H1 (cell line): ENCODE measurements around the gene ODC1. TPM values are rescaled to one million over a fixed set of nuclear protein-coding genes. Genes with fewer than 3 reads are reported as not detected.

ENCODE experiments used
- CTCF ChIA-PET: fragments of 300-600 bp; sonication (Branson Sonifier 250); formaldehyde crosslinking; loops from one replicate; lab custom pipeline; 2021; ENCODE audit not compliant: partially characterized antibody; lab: Charles Lee
- POLR2A ChIA-PET: fragments of 300-600 bp; sonication (Branson Sonifier 250); formaldehyde crosslinking; loops from one replicate; lab custom pipeline; 2021; ENCODE audit warnings: inconsistent platforms; ENCODE audit not compliant: partially characterized antibody; lab: Charles Lee
- DNase-seq, 2 experiments: peaks; one replicate each; pipeline versions ENCODE4 v3.0.0 to v3.0.0-alpha.2; 2010 to 2022; ENCODE audit warnings: low spot score in 2 of 2, low read depth in 1 of 2, mixed read lengths in 1 of 2
- FAIRE-seq: peaks from 2 replicates; lab custom pipeline; 2011; peaks lifted over from hg19 to GRCh38; lab: Jason Lieb, UNC
- H2AFZ ChIP-seq: 2 replicates; pipeline ENCODE4 v1.8.1; 2012; ENCODE audit warnings: low read length, inconsistent platforms
- H2AK5ac ChIP-seq: 2 replicates; pipeline ENCODE4 v1.6.1; 2013; ENCODE audit warnings: low read depth, low read length
- H2BK120ac ChIP-seq: replicated peaks from 2 replicates; pipeline ENCODE3; 2013; ENCODE audit warnings: low read depth, low read length, inconsistent platforms
- H2BK12ac ChIP-seq: 2 replicates; pipeline ENCODE4 v1.6.1; 2013; ENCODE audit warnings: low read depth, low read length
- H2BK15ac ChIP-seq: 2 replicates; pipeline ENCODE4 v1.6.1; 2013; ENCODE audit warnings: low read length
- H2BK20ac ChIP-seq: 2 replicates; pipeline ENCODE4 v1.6.1; 2013; ENCODE audit warnings: low read length
- H2BK5ac ChIP-seq: 2 replicates; pipeline ENCODE4 v1.6.1; 2013; ENCODE audit warnings: low read depth, low read length
- H3K14ac ChIP-seq: 2 replicates; pipeline ENCODE4 v1.6.1; 2013; ENCODE audit warnings: inconsistent platforms; ENCODE audit not compliant: insufficient read length
- H3K18ac ChIP-seq: 2 replicates; pipeline ENCODE4 v1.6.1; 2013; ENCODE audit warnings: low read length; ENCODE audit errors: extremely low read depth
- H3K23ac ChIP-seq: 2 replicates; pipeline ENCODE4 v1.6.1; 2013; ENCODE audit warnings: inconsistent platforms; ENCODE audit not compliant: insufficient read length
- H3K23me2 ChIP-seq: 2 replicates; pipeline ENCODE4 v1.6.1; 2013; ENCODE audit warnings: low read depth, low read length
- H3K27ac ChIP-seq: 2 replicates; pipeline ENCODE4 v1.6.1; 2011; ENCODE audit warnings: low read depth, low read length, inconsistent platforms
- H3K27me3 ChIP-seq, 4 experiments: replicated peaks in 1 of 4; 1 replicate in 1 of 4; 2 replicates in 3 of 4; pipeline versions ENCODE4 v1.6.1 to v1.8.1; 2011 to 2013; ENCODE audit warnings: low read length in 3 of 4, mild to moderate bottlenecking in 3 of 4, inconsistent platforms in 2 of 4, mixed read lengths in 2 of 4, moderate library complexity in 1 of 4; ENCODE audit not compliant: control insufficient read depth in 3 of 4, insufficient read depth in 3 of 4; ENCODE audit errors: extremely low read depth in 1 of 4
- H3K36me3 ChIP-seq, 4 experiments: 2 replicates each; pipeline versions ENCODE4 v1.6.1 to v1.8.1; 2011 to 2013; ENCODE audit warnings: mild to moderate bottlenecking in 4 of 4, low read length in 3 of 4, moderate library complexity in 2 of 4, control low read depth in 1 of 4, inconsistent platforms in 1 of 4; ENCODE audit not compliant: insufficient read depth in 4 of 4, control insufficient read depth in 2 of 4
- H3K4ac ChIP-seq: replicated peaks from 2 replicates; pipeline ENCODE3; 2013; ENCODE audit warnings: low read length, low read depth, mixed read lengths, inconsistent platforms; ENCODE audit not compliant: insufficient read length
- H3K4me1 ChIP-seq, 4 experiments: replicated peaks in 1 of 4; 1 replicate in 1 of 4; 2 replicates in 3 of 4; pipeline versions ENCODE4 v1.6.1 to v1.8.1; 2011 to 2013; ENCODE audit warnings: low read length in 3 of 4, inconsistent platforms in 2 of 4, mixed read lengths in 1 of 4; ENCODE audit not compliant: insufficient read depth in 4 of 4, control insufficient read depth in 3 of 4
- H3K4me2 ChIP-seq, 2 experiments: 2 replicates each; pipeline versions ENCODE4 v1.6.1 to v1.8.1; 2011 to 2013; ENCODE audit warnings: low read depth in 2 of 2, low read length in 2 of 2, control low read depth in 1 of 2, inconsistent platforms in 1 of 2, mild to moderate bottlenecking in 1 of 2; ENCODE audit not compliant: insufficient read depth in 1 of 2
- H3K4me3 ChIP-seq, 4 experiments: fragments of 200-600, 300-600 bp in 1 of 4; sonication (generic), shearing (Covaris generic), sonication (Bioruptor Twin) in 1 of 4; 2 replicates each; pipeline versions ENCODE4 v1.5.1 to v1.8.1; 2011 to 2016; ENCODE audit warnings: low read length in 4 of 4, low read depth in 3 of 4, control low read depth in 2 of 4, inconsistent platforms in 2 of 4, mild to moderate bottlenecking in 2 of 4, mixed read lengths in 1 of 4, moderate library complexity in 1 of 4; ENCODE audit not compliant: insufficient read depth in 2 of 4; ENCODE audit errors: extremely low read depth in 1 of 4
- H3K56ac ChIP-seq: replicated peaks from 2 replicates; pipeline ENCODE3; 2013; ENCODE audit warnings: low read depth, mild to moderate bottlenecking, mixed read lengths, low read length, inconsistent platforms; ENCODE audit not compliant: insufficient read length
- H3K79me1 ChIP-seq: 2 replicates; pipeline ENCODE4 v1.6.1; 2013; ENCODE audit warnings: low read depth, low read length, control low read depth
- H3K79me2 ChIP-seq, 2 experiments: 2 replicates each; pipeline versions ENCODE4 v1.6.1 to v1.8.1; 2012 to 2013; ENCODE audit warnings: low read length in 2 of 2, mild to moderate bottlenecking in 2 of 2, inconsistent platforms in 1 of 2; ENCODE audit not compliant: insufficient read depth in 2 of 2, control insufficient read depth in 1 of 2
- H3K9ac ChIP-seq, 4 experiments: replicated peaks in 1 of 4; 1 replicate in 1 of 4; 2 replicates in 3 of 4; pipeline versions ENCODE4 v1.6.1 to v1.8.1; 2011 to 2013; ENCODE audit warnings: low read depth in 3 of 4, low read length in 3 of 4, control low read depth in 2 of 4, mild to moderate bottlenecking in 2 of 4, moderate library complexity in 2 of 4, inconsistent platforms in 1 of 4; ENCODE audit errors: extremely low read depth in 1 of 4
- H3K9me3 ChIP-seq, 2 experiments: 2 replicates each; pipeline versions ENCODE4 v1.6.1 to v1.8.1; 2012 to 2013; ENCODE audit warnings: mild to moderate bottlenecking in 2 of 2, moderate library complexity in 2 of 2, control low read depth in 1 of 2, inconsistent platforms in 1 of 2, low read depth in 1 of 2, low read length in 1 of 2, mixed read lengths in 1 of 2; ENCODE audit not compliant: insufficient read depth in 2 of 2
- H4K20me1 ChIP-seq, 2 experiments: replicated peaks in 1 of 2; 2 replicates each; pipeline versions ENCODE3 to v1.8.1; 2011 to 2013; ENCODE audit warnings: inconsistent platforms in 2 of 2, low read length in 2 of 2, mild to moderate bottlenecking in 1 of 2; ENCODE audit not compliant: insufficient read depth in 2 of 2, control insufficient read depth in 1 of 2
- H4K5ac ChIP-seq: 2 replicates; pipeline ENCODE4 v1.6.1; 2013; ENCODE audit warnings: low read length, low read depth, mixed read lengths, inconsistent platforms; ENCODE audit not compliant: insufficient read length
- H4K8ac ChIP-seq: 2 replicates; pipeline ENCODE4 v1.8.0; 2013; ENCODE audit warnings: mild to moderate bottlenecking, moderate library complexity, low read length, inconsistent platforms; ENCODE audit not compliant: insufficient read depth; ENCODE audit errors: extremely low read depth
- H4K91ac ChIP-seq: replicated peaks from 2 replicates; pipeline ENCODE3; 2013; ENCODE audit warnings: low read length, mixed read lengths, inconsistent platforms; ENCODE audit not compliant: insufficient read length
- ASH2L ChIP-seq: fragments of 200-600, 300-600 bp; sonication (generic); IDR thresholded peaks from one replicate; pipeline ENCODE4 v1.7.1; 2017; ENCODE audit warnings: low read length
- BCL11A ChIP-seq, 2 experiments: IDR thresholded peaks; one replicate each; pipeline ENCODE4 v1.6.1; 2011; ENCODE audit warnings: low read depth in 2 of 2, low read length in 2 of 2, mild to moderate bottlenecking in 2 of 2
- CHD2 ChIP-seq: IDR thresholded peaks from 2 replicates; pipeline ENCODE4 v1.6.1; 2012; ENCODE audit warnings: low read length, improper control_type of control experiment
- CREB1 ChIP-seq: IDR thresholded peaks from 2 replicates; pipeline ENCODE4 v1.6.1; 2012; ENCODE audit warnings: inconsistent platforms
- EP300 ChIP-seq, 2 experiments: IDR thresholded peaks; 1 replicate in 1 of 2; 2 replicates in 1 of 2; pipeline ENCODE4 v1.6.1; 2011 to 2012; ENCODE audit warnings: low read depth in 2 of 2, low read length in 2 of 2, mild to moderate bottlenecking in 2 of 2, borderline replicate concordance in 1 of 2, inconsistent platforms in 1 of 2, moderate library complexity in 1 of 2
- EZH2 ChIP-seq: fragments of 200-600 bp; sonication (generic); IDR thresholded peaks from 2 replicates; pipeline ENCODE4 v1.7.1; 2012; ENCODE audit warnings: low read depth, mild to moderate bottlenecking, moderate library complexity, low read length, inconsistent platforms; ENCODE audit not compliant: severe bottlenecking
- GABPA ChIP-seq: IDR thresholded peaks from 2 replicates; pipeline ENCODE4 v1.6.1; 2011; ENCODE audit warnings: mild to moderate bottlenecking, low read length, moderate library complexity, borderline replicate concordance; ENCODE audit not compliant: insufficient read depth
- GTF2F1 ChIP-seq: IDR thresholded peaks from 2 replicates; pipeline ENCODE4 v1.6.1; 2012; ENCODE audit warnings: low read depth, low read length, improper control_type of control experiment, borderline replicate concordance
- HDAC6 ChIP-seq: IDR thresholded peaks from one replicate; pipeline ENCODE4 v1.7.1; 2012; ENCODE audit warnings: low read depth, mild to moderate bottlenecking, inconsistent platforms, low read length, moderate library complexity
- MAFK ChIP-seq: IDR thresholded peaks from 2 replicates; pipeline ENCODE4 v1.6.1; 2012; ENCODE audit warnings: low read depth, mild to moderate bottlenecking, improper control_type of control experiment, low read length
- MAX ChIP-seq: IDR thresholded peaks from 2 replicates; pipeline ENCODE4 v1.6.1; 2012; ENCODE audit warnings: inconsistent platforms
- RNF2 ChIP-seq: fragments of 200-900, 300-1000 bp; sonication (generic); IDR thresholded peaks from 2 replicates; pipeline ENCODE4 v1.7.1; 2016; ENCODE audit warnings: borderline replicate concordance, low read depth, mild to moderate bottlenecking, antibody characterized with exemption, low read length; ENCODE audit not compliant: poor library complexity, severe bottlenecking; ENCODE audit errors: missing control alignments
- SRF ChIP-seq: IDR thresholded peaks from 2 replicates; pipeline ENCODE4 v1.6.1; 2011; ENCODE audit warnings: mild to moderate bottlenecking, low read depth, low read length, moderate library complexity
- ZNF274 ChIP-seq: IDR thresholded peaks from 2 replicates; pipeline ENCODE4 v1.7.0; 2012; ENCODE audit warnings: low read length, borderline replicate concordance; ENCODE audit errors: extremely low read depth
- WGBS, 2 experiments: shearing (Covaris generic) in 1 of 2; methylation state at CpG; one replicate each; pipeline versions ENCODE4 v1.1.6 to v1.1.7; 2013 to 2015; ENCODE audit warnings: low lambda C conversion rate in 2 of 2, mixed read lengths in 2 of 2, inconsistent platforms in 1 of 2, low coverage in 1 of 2, missing lambda C conversion rate in 1 of 2; ENCODE audit not compliant: insufficient replicate concordance in 2 of 2, insufficient coverage in 1 of 2, insufficient read length in 1 of 2; ENCODE audit errors: extremely low coverage in 1 of 2, missing lambda C conversion rate in 1 of 2; 5-methylcytosine and 5-hydroxymethylcytosine counted together
- polyA plus RNA-seq, 7 experiments: library from polyadenylated mRNA; depleted of rRNA in 3 of 7; stranded (reverse) in 5 of 7; unstranded in 2 of 7; fragments of >200 nt in 5 of 7; fragments of 200-250 nt in 2 of 7; gene quantifications; 1 replicate in 5 of 7; 2 replicates in 1 of 7; 4 replicates in 1 of 7; pipeline versions ENCODE4 v1.2.1 to v1.2.3, GENCODE V29; 2011 to 2013; ENCODE audit warnings: missing spikeins in 2 of 7, mixed read lengths in 2 of 7
- total RNA-seq: library from RNA; stranded (reverse); fragmentation: NEBNext Ultra II Directional; extraction: Animal tissue kit (Norgen Biotek cat#: 25700); gene quantifications from 2 replicates; pipeline ENCODE4 v1.2.1, GENCODE V29; 2021

The ODC1 gene
- total and polyA plus RNA-seq, 2 of the 8 experiments (the other 6 are each of a cell fraction or from before 2014, with no cell fraction given) = 57.2 to 76.7 TPM

- no peak overlapping the region for H3K23ac ChIP-seq
- H4K91ac ChIP-seq = no peak overlapping the region
- no peaks in the 10 kb centered on the region for H3K79me2 ChIP-seq
- H3K27me3 ChIP-seq = no peaks in the 10 kb centered on the region
- no peak overlapping the region for H2AFZ ChIP-seq
- no peak overlapping the region for H2AK5ac ChIP-seq
- H3K23me2 ChIP-seq = no peaks in the 10 kb centered on the region
- no peaks in the 10 kb centered on the region for H4K20me1 ChIP-seq
- DNase-seq (no peak), FAIRE-seq (no peak)
- no peak overlapping the region for H2BK5ac ChIP-seq
- no peak overlapping the region for H2BK15ac ChIP-seq
- H2BK12ac ChIP-seq = no peak overlapping the region
- no peak overlapping the region for H3K4me3 ChIP-seq
- CTCF ChIA-PET = interaction anchor here (0.6 to 6.3 kb wide), 9 partner anchors 9 to 250 kb away, joined by 3 to 48 read pairs (median 4); no protein-coding TSS in a partner anchor
- 95% methylated on average over 5 of the region's 5 CpGs; no CpG with 5 or more reads in 1 of the 2 experiments for WGBS, 2 experiments
- no peak overlapping the region for H3K27ac ChIP-seq
- H4K5ac ChIP-seq = no peak overlapping the region
- H2BK120ac ChIP-seq = no peak overlapping the region
- no peak overlapping the region for H3K56ac ChIP-seq
- H3K14ac ChIP-seq = no peak overlapping the region
- peaks cover 4 to 14% (median 6%) of the 10 kb centered on the region in 4 experiments; a peak in 5 of 7 replicates for H3K4me1 ChIP-seq
- no peak overlapping the region for H2BK20ac ChIP-seq
- no peaks in the 10 kb centered on the region for H3K36me3 ChIP-seq
- H3K79me1 ChIP-seq = no peaks in the 10 kb centered on the region
- no peaks in the 10 kb centered on the region for H3K9me3 ChIP-seq
- H3K4me2 ChIP-seq = no peak overlapping the region
- no peak overlapping the region for H3K9ac ChIP-seq
- no peak overlapping the region for H3K4ac ChIP-seq
- POLR2A ChIA-PET = interaction anchor here (0.6 kb wide), 1 partner anchor 11 kb away, joined by 4 read pairs; no protein-coding TSS in a partner anchor
- H3K18ac ChIP-seq = no peak overlapping the region
- H4K8ac ChIP-seq = no peak overlapping the region
- TF ChIP-seq HDAC6 (no peak), EP300 (IDR thresholded peaks at IDR 0.05; ENCODE audit: borderline replicate concordance in 1 of 2, low read depth in 2 of 2, low read length in 2 of 2) (no peak), MAX (no peak), BCL11A (IDR thresholded peaks at IDR 0.05; ENCODE audit: low read depth in 2 of 2, low read length in 2 of 2) (no peak), SRF (no peak), ZNF274 (no peak), CREB1 (no peak), GTF2F1 (no peak), CHD2 (no peak), ASH2L (no peak), GABPA (no peak), RNF2 (no peak), MAFK (no peak), EZH2 (no peak)
Measured at GRCh38 chr2:10392100-10392499, 56.0 kb downstream of the ODC1 start.
